ENCODE data around the gene ARID4A. TPM values are rescaled to one million over a fixed set of nuclear protein-coding genes. Genes with fewer than 3 reads are reported as not detected.

The ARID4A gene
- total and polyA plus RNA-seq, 2 donors from 2014 or later: 3.9 to 32.5 TPM

- no peaks in the 10 kb centered on the region for H3K27me3 ChIP-seq (ENCODE audit: control insufficient read depth, insufficient read depth, low read length)
- H3K36me3 ChIP-seq (ENCODE audit: control insufficient read depth in 2 of 3, insufficient read depth in 3 of 3, low read length in 3 of 3): peaks cover 12 to 19% (median 16%) of the 10 kb centered on the region in 3 donors
- H3K9me3 ChIP-seq (ENCODE audit: control insufficient read depth in 2 of 3, insufficient read depth in 1 of 3, low read length in 3 of 3): no peaks in the 10 kb centered on the region
- FAIRE-seq (peak; percentile 52), DNase-seq (peak in 2 of 5 donors; percentile 35 to 57)
- peak; percentile 27 for TF ChIP-seq CTCF (IDR thresholded peaks at IDR 0.05; ENCODE audit: borderline replicate concordance, extremely low read depth, insufficient read depth)
- H3K4me3 ChIP-seq (ENCODE audit: low read length in 3 of 3): no peak overlapping the region
- no peak overlapping the region for H3K9ac ChIP-seq (ENCODE audit: low read length in 3 of 3)
- no peaks in the 10 kb centered on the region for H3K4me1 ChIP-seq (ENCODE audit: control insufficient read depth in 2 of 3, insufficient read depth in 2 of 3, low read depth in 1 of 3, low read length in 3 of 3)
- H3K27ac ChIP-seq (ENCODE audit: low read depth in 2 of 2, low read length in 2 of 2): no peak overlapping the region
- intact Hi-C loops (cut with DNase I): no loop called here
Observed at GRCh38 chr14:58362798-58363412, 64.5 kb downstream of the ARID4A start.

- H3K36me3 ChIP-seq (ENCODE audit: control insufficient read depth in 2 of 3, insufficient read depth in 3 of 3, low read length in 3 of 3): peaks cover 10 to 24% (median 19%) of the 10 kb centered on the region in 3 donors
- no peak overlapping the region for H3K27ac ChIP-seq (ENCODE audit: low read depth in 2 of 2, low read length in 2 of 2)
- H3K4me3 ChIP-seq (ENCODE audit: low read length in 3 of 3): no peak overlapping the region
- no peaks in the 10 kb centered on the region for H3K27me3 ChIP-seq (ENCODE audit: control insufficient read depth, insufficient read depth, low read length)
- intact Hi-C loops (cut with DNase I): no loop called here
- H3K4me1 ChIP-seq (ENCODE audit: control insufficient read depth in 2 of 3, insufficient read depth in 2 of 3, low read depth in 1 of 3, low read length in 3 of 3): no peaks in the 10 kb centered on the region
- DNase-seq (no peak), FAIRE-seq (no peak)
- no peaks in the 10 kb centered on the region for H3K9me3 ChIP-seq (ENCODE audit: control insufficient read depth in 2 of 3, insufficient read depth in 1 of 3, low read length in 3 of 3)
- no peak overlapping the region for H3K9ac ChIP-seq (ENCODE audit: low read length in 3 of 3)
- TF ChIP-seq CTCF (IDR thresholded peaks at IDR 0.05; ENCODE audit: borderline replicate concordance, extremely low read depth, insufficient read depth): no peak
Observed at GRCh38 chr14:58364316-58364715, 66.0 kb downstream of the ARID4A start.

- no peak overlapping the region for H3K4me3 ChIP-seq (ENCODE audit: low read length in 3 of 3)
- no peaks in the 10 kb centered on the region for H3K27me3 ChIP-seq (ENCODE audit: control insufficient read depth, insufficient read depth, low read length)
- H3K27ac ChIP-seq (ENCODE audit: low read depth in 2 of 2, low read length in 2 of 2): no peak overlapping the region
- DNase-seq (no peak), FAIRE-seq (no peak)
- intact Hi-C loops (cut with DNase I): no loop called here
- TF ChIP-seq CTCF (IDR thresholded peaks at IDR 0.05; ENCODE audit: borderline replicate concordance, extremely low read depth, insufficient read depth): no peak
- H3K9me3 ChIP-seq (ENCODE audit: control insufficient read depth in 2 of 3, insufficient read depth in 1 of 3, low read length in 3 of 3): no peaks in the 10 kb centered on the region
- H3K9ac ChIP-seq (ENCODE audit: low read length in 3 of 3): no peak overlapping the region
- peaks cover 13 to 24% (median 14%) of the 10 kb centered on the region in 3 donors for H3K36me3 ChIP-seq (ENCODE audit: control insufficient read depth in 2 of 3, insufficient read depth in 3 of 3, low read length in 3 of 3)
- no peaks in the 10 kb centered on the region for H3K4me1 ChIP-seq (ENCODE audit: control insufficient read depth in 2 of 3, insufficient read depth in 2 of 3, low read depth in 1 of 3, low read length in 3 of 3)
Observed at GRCh38 chr14:58367296-58367695, 68.9 kb downstream of the ARID4A start.

GRCh38 chr14:58368956-58369355, 70.6 kb downstream of the ARID4A start:
- Histone ChIP-seq H3K27me3 (ENCODE audit: control insufficient read depth, insufficient read depth, low read length) (no peaks in the 10 kb centered on the region), H3K27ac (ENCODE audit: low read depth in 2 of 2, low read length in 2 of 2) (no peak overlapping the region), H3K36me3 (ENCODE audit: control insufficient read depth in 2 of 3, insufficient read depth in 3 of 3, low read length in 3 of 3) (peaks cover 13 to 28% (median 14%) of the 10 kb centered on the region in 3 donors), H3K9ac (ENCODE audit: low read length in 3 of 3) (no peak overlapping the region), H3K9me3 (ENCODE audit: control insufficient read depth in 2 of 3, insufficient read depth in 1 of 3, low read length in 3 of 3) (no peaks in the 10 kb centered on the region), H3K4me1 (ENCODE audit: control insufficient read depth in 2 of 3, insufficient read depth in 2 of 3, low read depth in 1 of 3, low read length in 3 of 3) (no peaks in the 10 kb centered on the region), H3K4me3 (ENCODE audit: low read length in 3 of 3) (no peak overlapping the region)
- TF ChIP-seq CTCF (IDR thresholded peaks at IDR 0.05; ENCODE audit: borderline replicate concordance, extremely low read depth, insufficient read depth): no peak
- FAIRE-seq (no peak), DNase-seq (no peak)
- intact Hi-C loops (cut with DNase I): no loop called here
